Right lobe of liver (tissue), 6 donors: ENCODE measurements around the gene NPAS2. TPM values are rescaled to one million over a fixed set of nuclear protein-coding genes. Genes with fewer than 3 reads are reported as not detected.

Experiments used
- ATAC-seq, 4 donors: fragments of 200-7000 bp; cut with Tn5 transposase; one replicate each; pipeline ENCODE4 v1.9.1; 2020; ENCODE audit warnings: mild to moderate bottlenecking in 4 of 4, moderate library complexity in 4 of 4
- DNase-seq, 3 donors: peaks; one replicate each; pipeline ENCODE4 v3.0.0-alpha.2; 2020
- H3K27ac ChIP-seq, 3 donors: fragments of 200-600 bp; one replicate each; pipeline ENCODE4 v1.8.0; 2022
- H3K27me3 ChIP-seq, 2 donors: fragments of 200-600 bp; one replicate each; pipeline ENCODE4 v1.8.0; 2022
- H3K36me3 ChIP-seq, 4 donors: fragments of 200-600 bp; sonication (generic) in 1 of 4; one replicate each; pipeline versions ENCODE4 v1.5.1 to v1.8.0; 2017 to 2022; ENCODE audit warnings: control low read depth in 1 of 4
- H3K4me1 ChIP-seq, 4 donors: fragments of 200-600 bp; sonication (generic) in 1 of 4; one replicate each; pipeline versions ENCODE4 v1.5.1 to v1.8.0; 2017 to 2022; ENCODE audit warnings: control low read depth in 1 of 4
- H3K4me3 ChIP-seq, 3 donors: fragments of 200-600 bp; one replicate each; pipeline ENCODE4 v1.8.0; 2022
- H3K9me3 ChIP-seq, 4 donors: fragments of 200-600 bp; sonication (generic) in 1 of 4; one replicate each; pipeline versions ENCODE4 v1.5.1 to v1.8.0; 2017 to 2022; ENCODE audit warnings: control low read depth in 1 of 4
- CTCF ChIP-seq, 4 donors: fragments of 200-600 bp in 3 of 4; fragments of 450-650 bp in 1 of 4; IDR thresholded peaks; one replicate each; pipeline versions ENCODE4 v1.5.1 to v1.8.0; 2016 to 2022; ENCODE audit warnings: antibody characterized with exemption in 4 of 4, mild to moderate bottlenecking in 2 of 4
- POLR2A ChIP-seq: fragments of 450-650 bp; IDR thresholded peaks from one replicate; pipeline ENCODE4 v1.6.1; 2017; ENCODE audit warnings: antibody characterized with exemption, mild to moderate bottlenecking
- WGBS: methylation state at CpG from one replicate; pipeline ENCODE4 v1.1.6; 2018; ENCODE audit warnings: low coverage, low lambda C conversion rate; ENCODE audit not compliant: insufficient coverage; ENCODE audit errors: missing lambda C conversion rate; 5-methylcytosine and 5-hydroxymethylcytosine counted together
- intact Hi-C, 2 donors: fragments of 100-400 bp; cut with DNase I; formaldehyde crosslinking; loops; one replicate each; pipeline versions ENCODE4 v1.11.2 to v1.14.1; 2022
- total RNA-seq, 6 experiments: library from RNA; depleted of rRNA in 2 of 6; stranded (reverse); fragments of >200 nt in 2 of 6; fragmentation: NEBNext Ultra II Directional in 3 of 6; extraction: Animal tissue kit (Norgen Biotek cat#: 25700) in 3 of 6; gene quantifications; one replicate each; pipeline versions ENCODE4 v1.1.0 to v1.2.4, GENCODE V29; 2016 to 2023
- donor health status: DM: no; HTN: yes; CAD: no.
- donor health status: DM: no; HTN: no; CAD: no.
- donor health status: DM: no; HTN: no; CAD: no.
- donor health status: DM: no; HTN: yes; CAD: no.
- donor health status: DM: no; HTN: yes; CAD: no.

The NPAS2 gene
- total RNA-seq, 6 experiments from 2014 or later = 8.8 to 33.3 (median 24.5) TPM

- H3K36me3 ChIP-seq = no peaks in the 10 kb centered on the region
- peaks cover 0 to 52% (median 9%) of the 10 kb centered on the region in 4 donors for H3K4me1 ChIP-seq
- peak overlapping the region; percentile 22 to 87 (median 28) for H3K27ac ChIP-seq
- ATAC-seq (no peak), DNase-seq (no peak)
- intact Hi-C loops = loop anchor here in 1 of 2 donors (10.0 kb wide), 1 partner anchor 63 kb away; no protein-coding TSS in a partner anchor
- no peaks in the 10 kb centered on the region for H3K9me3 ChIP-seq
- TF ChIP-seq CTCF (IDR thresholded peaks at IDR 0.05) (no peak), POLR2A (no peak)
- WGBS = 38% methylated on average over 9 of the region's 9 CpGs
- H3K4me3 ChIP-seq = no peak overlapping the region
- H3K27me3 ChIP-seq = no peaks in the 10 kb centered on the region
Observed at GRCh38 chr2:100821911-100822265, 1.9 kb downstream of the NPAS2 start.

- WGBS = 28% methylated on average over 9 of the region's 9 CpGs
- intact Hi-C loops = loop anchor here in 1 of 2 donors (10.0 kb wide), 1 partner anchor 62 kb away; no protein-coding TSS in a partner anchor
- ATAC-seq (peak; percentile 6 to 28 (median 24)), DNase-seq (peak in 2 of 3 donors; percentile 44 to 69)
- Histone ChIP-seq H3K27ac (peak overlapping the region; percentile 22 to 87 (median 28)), H3K4me1 (peaks cover 0 to 52% (median 9%) of the 10 kb centered on the region in 4 donors), H3K36me3 (no peaks in the 10 kb centered on the region), H3K27me3 (no peaks in the 10 kb centered on the region), H3K9me3 (no peaks in the 10 kb centered on the region), H3K4me3 (no peak overlapping the region)
- TF ChIP-seq POLR2A (no peak), CTCF (IDR thresholded peaks at IDR 0.05) (no peak)
Observed at GRCh38 chr2:100822587-100823248, 2.8 kb downstream of the NPAS2 start.

DNA sequence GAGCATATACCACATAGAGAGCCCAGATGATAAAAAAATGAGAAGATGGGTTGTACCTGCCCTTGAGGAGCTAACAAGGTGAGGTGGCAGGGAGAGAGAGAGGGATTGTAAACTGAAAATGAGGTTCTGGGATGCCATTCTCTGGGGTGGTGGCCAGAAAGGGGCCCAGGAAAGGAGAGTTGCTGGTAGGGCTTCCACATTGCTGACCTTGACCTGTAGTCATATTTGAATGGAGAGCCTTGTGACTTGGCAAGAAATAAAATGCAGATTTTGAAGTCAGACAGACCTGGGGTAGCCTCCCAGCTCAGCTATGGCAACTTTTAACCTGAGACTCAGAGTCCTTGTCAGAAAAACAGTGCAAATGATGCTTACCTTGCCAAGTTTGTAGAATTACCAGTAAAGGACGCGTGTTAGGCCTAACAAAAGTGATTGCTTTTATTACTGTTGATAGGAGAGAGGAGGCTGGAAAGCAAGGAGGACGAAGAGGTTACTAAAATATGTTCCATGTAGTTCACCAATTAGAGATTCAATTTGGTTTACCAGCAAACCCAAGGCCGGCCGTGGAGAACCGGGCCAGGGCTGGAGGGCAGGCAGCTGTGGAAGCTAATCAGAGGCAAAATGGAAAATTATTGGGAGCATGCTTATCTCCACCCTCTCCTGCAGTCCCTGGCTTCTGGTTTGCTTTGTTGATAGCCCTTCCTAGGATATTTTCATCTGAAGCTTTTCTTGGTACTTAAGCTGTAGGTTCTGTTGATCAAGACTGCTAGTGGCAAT, 3.9 kb downstream of the NPAS2 start:
- H3K4me3 ChIP-seq = no peak overlapping the region
- peaks cover 0 to 52% (median 7%) of the 10 kb centered on the region in 4 donors for H3K4me1 ChIP-seq
- ATAC-seq (no peak), DNase-seq (no peak)
- intact Hi-C loops = loop anchor here in 1 of 2 donors (10.0 kb wide), 1 partner anchor 61 kb away; no protein-coding TSS in a partner anchor
- 85% methylated on average over 6 of the region's 6 CpGs for WGBS
- no peaks in the 10 kb centered on the region for H3K36me3 ChIP-seq
- H3K27me3 ChIP-seq = no peaks in the 10 kb centered on the region
- H3K9me3 ChIP-seq = no peaks in the 10 kb centered on the region
- TF ChIP-seq POLR2A (no peak), CTCF (IDR thresholded peaks at IDR 0.05) (no peak)
- H3K27ac ChIP-seq = peak overlapping the region in 1 of 3 donors; percentile 7

- H3K27ac ChIP-seq = peak overlapping the region in 1 of 3 donors; percentile 7
- no peak for DNase-seq
- no peak overlapping the region for H3K4me3 ChIP-seq
- 84% methylated on average over 5 of the region's 5 CpGs for WGBS
- TF ChIP-seq POLR2A (no peak), CTCF (IDR thresholded peaks at IDR 0.05) (no peak)
- ATAC-seq = no peak
- H3K4me1 ChIP-seq = peaks cover 0 to 52% (median 7%) of the 10 kb centered on the region in 4 donors
- H3K36me3 ChIP-seq = no peaks in the 10 kb centered on the region
- intact Hi-C loops = loop anchor here in 1 of 2 donors (10.0 kb wide), 1 partner anchor 60 kb away; no protein-coding TSS in a partner anchor
- H3K27me3 ChIP-seq = no peaks in the 10 kb centered on the region
- H3K9me3 ChIP-seq = no peaks in the 10 kb centered on the region
Observed at GRCh38 chr2:100824842-100825241, 4.9 kb downstream of the NPAS2 start.
